HG03097 (cell line): Measurements from ENCODE around the gene PRDM11.
"Not testable (repeated sequence)": the region's sequence is repeated elsewhere in the genome, so short reads cannot be mapped to it uniquely, and the experiment has no call there.

Experiments
- ATAC-seq: cut with Tn5 transposase; IDR thresholded peaks from one replicate; pipeline ENCODE4 v1.9.1; 2021; ENCODE audit not compliant: unreplicated experiment, low FRiP score

The PRDM11 gene

DNA sequence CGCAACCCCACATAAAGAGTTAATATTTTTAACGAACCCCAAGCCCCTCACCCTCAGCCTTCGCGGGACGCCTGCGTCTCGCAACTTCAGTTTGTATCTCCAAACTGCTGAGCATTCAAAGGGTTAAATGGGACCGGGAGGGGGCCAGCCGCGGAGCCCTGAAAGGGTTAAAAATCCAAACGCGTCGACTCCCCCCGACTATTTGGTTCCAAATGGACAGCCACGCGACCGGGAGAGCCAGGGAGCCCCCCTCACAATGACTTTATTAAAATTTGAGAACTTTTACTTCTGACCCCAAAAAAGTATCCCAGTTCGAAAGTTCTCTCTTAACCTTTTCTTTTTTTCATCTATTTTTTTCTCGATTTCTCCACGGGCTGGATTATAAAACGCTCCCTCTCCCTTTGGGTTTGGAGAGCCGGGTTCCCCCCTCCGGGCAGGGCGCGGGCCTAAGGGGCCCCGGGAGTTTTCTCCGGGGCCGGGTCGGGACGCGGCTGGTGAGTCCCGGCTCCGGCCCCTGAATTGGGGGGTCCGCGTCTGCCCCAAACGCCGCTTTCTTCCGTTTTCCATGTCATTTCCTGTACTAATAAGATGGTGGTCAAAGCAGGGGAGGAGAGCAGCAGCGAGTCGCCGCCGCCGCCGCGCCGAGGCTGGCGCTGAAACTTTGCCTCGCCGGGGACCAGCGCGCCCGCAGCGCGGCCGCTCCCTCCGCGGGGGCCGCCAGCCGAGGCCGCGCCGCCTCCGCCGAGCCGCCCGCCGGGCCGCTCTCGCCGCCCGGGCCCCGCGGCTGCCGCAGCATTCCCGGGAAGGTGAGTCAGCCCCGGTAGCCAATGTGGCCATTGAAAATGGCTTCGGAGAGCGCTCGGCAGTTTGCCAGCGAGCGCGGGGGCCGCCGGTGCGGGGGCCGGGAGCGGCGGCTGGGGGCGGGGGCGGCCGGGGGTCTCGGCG, at the start of gene PRDM11:
Gene PRDM11 (plus strand): TSS at position 568 of the 945 bp plus-strand sequence. CDS start 35,128 bp downstream, outside the sequence.
- peak; percentile 30 for ATAC-seq

GRCh38 chr11:45097721-45098493, 48.5 kb upstream of the PRDM11 start:
- no peak for ATAC-seq

DNA sequence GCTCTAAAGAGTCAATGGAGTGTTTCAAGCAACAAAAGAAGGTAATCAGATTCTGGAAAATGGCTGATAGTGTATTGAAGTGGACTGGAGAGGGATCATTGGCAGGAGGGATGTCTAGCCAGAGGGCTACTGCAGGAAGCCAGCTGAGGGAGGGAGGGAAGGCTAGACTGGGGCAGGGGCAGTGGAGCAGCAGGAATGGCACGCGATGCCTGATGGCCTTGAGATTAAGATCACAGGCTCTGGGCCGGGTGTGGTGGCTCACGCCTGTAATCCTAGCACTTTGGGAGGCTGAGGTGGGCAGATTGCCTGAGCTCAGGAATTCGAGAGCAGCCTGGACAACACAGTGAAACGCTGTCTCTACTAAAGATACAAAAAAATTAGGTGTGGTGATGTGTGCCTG, 47.5 kb upstream of the PRDM11 start:
- no peak for ATAC-seq

DNA sequence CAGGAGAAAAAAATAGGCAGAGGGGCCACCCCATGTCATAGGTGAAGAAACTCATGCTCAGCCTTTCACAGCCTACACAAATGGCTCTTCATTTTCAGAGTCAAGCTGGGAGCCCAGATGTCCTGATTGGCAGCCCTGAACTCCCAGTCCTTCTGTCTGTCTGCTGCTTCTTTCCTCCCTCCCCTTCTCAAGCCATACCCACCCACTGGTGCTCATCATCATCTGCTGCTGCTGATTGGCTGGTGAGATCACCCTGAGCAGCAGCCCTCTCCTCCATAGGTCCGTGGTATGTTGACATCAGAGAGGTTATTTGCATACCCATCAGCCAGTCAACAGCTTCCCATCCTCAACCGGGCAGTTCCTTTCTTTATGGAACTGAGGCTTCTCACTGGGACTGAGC, 46.1 kb upstream of the PRDM11 start:
- no peak for ATAC-seq

DNA sequence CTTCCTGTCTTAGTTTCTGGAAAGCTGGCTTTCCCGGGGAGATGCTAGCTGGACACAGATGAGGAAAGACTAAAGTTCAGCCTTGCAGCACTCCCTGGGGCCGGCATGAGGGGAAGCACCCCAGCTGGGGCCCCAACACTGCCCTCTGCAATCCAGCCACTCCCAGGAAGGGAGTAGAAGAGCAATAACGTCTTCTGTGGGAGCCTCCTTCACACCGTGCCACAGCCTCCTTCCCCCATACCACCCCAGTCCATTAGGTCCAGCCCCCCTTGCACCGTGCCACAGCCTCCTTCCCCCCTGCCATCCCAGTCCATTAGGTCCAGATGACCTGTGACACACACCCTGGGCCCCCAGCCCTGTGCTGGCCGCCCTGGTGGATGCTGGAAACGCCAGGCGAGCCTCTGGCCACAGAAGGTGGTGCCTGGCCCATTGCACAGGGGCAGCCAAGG, 44.1 kb upstream of the PRDM11 start:
- ATAC-seq = no peak

DNA sequence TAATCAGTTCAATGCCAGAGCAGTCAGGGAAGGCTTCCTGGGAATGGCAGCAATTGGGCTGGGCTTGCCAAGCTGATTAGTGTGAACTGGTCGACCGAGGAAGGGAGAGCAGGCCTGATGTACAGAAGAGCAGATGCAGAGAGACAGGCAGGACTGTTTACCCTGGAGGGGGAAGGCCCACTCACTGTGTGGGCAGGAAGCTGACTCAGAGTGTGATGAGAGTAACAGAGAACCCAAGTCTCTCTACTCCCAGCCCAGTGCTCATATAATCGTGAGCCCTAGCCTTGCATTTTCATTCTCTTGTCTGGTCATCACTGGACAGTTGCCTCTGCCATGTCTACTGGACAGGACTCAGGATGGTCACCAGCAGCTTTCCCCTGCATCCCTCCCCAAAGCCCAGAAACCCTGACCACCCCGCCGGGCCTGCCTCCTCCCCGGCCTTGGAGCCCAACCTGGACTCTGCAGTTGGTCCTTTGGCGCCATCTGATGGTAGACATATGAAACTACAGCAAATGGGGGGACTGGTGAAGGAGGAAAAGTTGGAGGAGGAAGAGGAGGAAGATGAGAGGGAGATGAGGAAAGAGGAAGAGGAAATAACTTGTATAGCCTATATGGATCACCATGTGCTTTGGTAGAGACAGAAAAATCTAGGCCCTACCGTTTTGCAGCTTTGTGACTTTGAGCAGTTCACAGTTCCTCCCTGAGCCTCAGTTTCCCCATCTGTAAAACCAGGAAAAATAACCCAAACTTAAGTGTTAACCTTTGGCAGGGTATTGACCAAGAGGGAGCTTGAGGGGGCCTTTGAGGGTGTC, 43.4 kb upstream of the PRDM11 start:
- ATAC-seq = peak; percentile 97

DNA sequence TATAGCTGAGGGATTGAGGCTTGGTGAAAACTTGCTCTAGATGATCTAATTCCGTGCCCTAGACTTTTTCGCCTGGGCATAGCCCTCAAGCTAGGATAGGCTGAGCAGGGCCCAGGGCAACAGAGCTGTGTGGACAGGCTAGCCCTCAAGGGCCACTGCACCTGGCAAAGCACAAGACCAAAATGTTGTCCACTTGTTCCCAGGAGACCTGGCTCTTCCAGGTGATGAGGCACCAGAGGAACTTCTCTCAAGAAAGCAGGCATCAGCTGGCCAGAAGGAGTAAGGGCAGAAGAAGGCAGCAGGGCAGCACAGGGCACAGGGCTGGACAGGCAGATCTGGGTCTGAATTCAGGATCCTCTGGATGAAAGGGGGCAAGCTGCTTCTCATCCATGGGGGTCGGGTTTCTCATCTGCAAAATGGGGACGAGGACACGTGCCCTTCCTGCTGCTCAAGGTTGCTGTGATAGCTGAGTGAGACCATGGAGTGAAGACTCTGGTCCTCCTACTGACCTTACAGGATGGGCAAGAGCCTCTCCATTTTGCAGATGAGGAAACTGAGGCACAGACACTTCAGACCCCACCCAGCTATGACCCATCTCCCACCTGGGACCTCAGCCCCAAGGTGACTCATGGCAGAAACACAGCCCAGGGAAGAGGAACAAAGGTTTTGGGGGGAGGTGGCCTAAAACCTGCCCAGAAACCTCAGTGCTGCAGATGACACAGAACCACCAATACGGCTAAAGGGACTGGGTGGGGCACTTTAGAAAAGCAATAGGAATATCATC, 42.2 kb upstream of the PRDM11 start:
- ATAC-seq = no peak

- ATAC-seq = no peak
Measured at GRCh38 chr11:45104790-45105084, 41.7 kb upstream of the PRDM11 start.

- no peak for ATAC-seq
Measured at GRCh38 chr11:45105233-45105983, 41.0 kb upstream of the PRDM11 start.

GRCh38 chr11:45105984-45106375, 40.5 kb upstream of the PRDM11 start:
- ATAC-seq = no peak

GRCh38 chr11:45106440-45106839, 40.0 kb upstream of the PRDM11 start:
- ATAC-seq = no peak

DNA sequence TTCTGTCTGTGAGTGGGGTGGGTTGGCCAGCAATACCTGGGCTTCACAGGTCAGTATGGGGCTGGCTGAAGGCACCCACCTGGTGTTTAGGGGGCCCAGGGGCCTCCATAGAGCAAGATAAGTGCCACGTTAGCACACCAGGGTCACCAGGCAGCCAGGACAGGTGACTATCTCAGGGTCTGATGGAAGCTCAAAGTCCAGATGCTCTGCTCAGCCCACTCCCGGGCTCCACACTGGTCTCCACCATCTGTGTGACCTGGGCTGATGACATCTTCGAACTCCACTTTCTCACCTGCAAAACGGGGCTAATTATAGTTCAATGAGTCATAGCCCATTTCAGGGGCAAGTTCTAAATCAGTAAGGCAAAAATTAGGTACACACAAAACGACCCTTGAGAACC, 39.4 kb upstream of the PRDM11 start:
- no peak for ATAC-seq

GRCh38 chr11:45108070-45109064, 38.1 kb upstream of the PRDM11 start:
- ATAC-seq = no peak

DNA sequence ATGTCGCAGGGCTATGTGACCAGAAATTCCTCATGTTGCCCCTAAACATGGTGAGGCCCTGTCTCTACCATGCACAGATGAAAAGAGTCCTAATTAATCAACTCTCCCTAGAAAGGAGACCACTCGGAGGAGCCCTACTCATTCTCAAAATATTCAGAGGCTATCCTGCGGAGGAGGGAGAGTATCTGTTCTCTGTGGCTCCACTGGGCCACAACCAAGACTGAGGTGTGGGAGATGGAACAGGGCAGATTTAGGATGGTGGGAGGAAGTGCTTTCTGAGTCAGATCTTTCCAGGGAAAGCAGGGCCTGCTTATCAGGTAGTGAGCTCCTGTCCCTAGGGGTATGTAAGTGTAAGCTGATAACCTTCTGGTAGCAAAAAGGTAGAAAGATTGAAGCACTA, 37.0 kb upstream of the PRDM11 start:
- ATAC-seq = no peak

DNA sequence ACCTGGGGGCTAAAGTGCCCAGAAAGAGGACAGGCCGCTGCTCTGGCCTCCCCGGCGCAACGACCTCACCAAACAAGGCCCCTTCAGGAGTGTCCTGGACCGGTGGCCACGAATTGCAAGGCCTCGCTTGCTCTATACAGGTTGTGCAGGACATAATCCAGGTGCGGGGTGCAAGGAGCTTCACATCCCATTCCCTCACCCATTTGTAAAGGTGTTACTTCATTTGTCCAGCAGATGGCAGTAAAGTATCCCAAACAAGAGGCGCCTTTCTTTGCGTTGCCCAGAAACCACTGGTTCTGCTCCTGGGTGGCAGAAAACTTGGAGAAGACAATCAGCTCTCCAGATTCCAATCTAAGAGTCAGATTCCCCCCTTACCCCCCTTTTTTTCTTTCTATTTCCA, 35.9 kb upstream of the PRDM11 start:
- ATAC-seq = no peak

GRCh38 chr11:45113807-45114206, 32.6 kb upstream of the PRDM11 start:
- no peak for ATAC-seq

DNA sequence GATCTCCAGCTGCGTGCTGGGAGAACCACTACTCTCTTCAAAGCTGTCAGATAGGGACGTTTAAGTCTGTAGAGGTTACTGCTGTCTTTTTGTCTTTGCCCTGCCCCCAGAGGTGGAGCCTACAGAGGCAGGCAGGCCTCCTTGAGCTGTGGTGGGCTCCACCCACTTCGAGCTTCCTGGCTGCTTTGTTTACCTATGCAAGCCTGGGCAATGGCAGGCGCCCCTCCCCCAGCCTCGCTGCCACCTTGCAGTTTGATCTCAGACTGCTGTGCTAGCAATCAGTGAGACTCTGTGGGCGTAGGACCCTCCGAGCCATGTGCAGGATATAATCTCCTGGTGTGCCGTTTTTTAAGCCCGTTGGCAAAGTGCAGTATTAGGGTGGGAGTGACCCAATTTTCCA, 18.6 kb upstream of the PRDM11 start:
- not testable (repeated sequence) for ATAC-seq

GRCh38 chr11:45133878-45134277, 12.6 kb upstream of the PRDM11 start:
- ATAC-seq = no peak
